T-helper 9 cell (primary cell): ENCODE data around the gene UNC79.
"Not testable (repeated sequence)": the region's sequence is repeated elsewhere in the genome, so short reads cannot be mapped to it uniquely, and the experiment has no call there.

Experiments used
- DNase-seq: peaks from one replicate; pipeline ENCODE4 v3.0.0-alpha.2; 2020

UNC79 gene

DNA sequence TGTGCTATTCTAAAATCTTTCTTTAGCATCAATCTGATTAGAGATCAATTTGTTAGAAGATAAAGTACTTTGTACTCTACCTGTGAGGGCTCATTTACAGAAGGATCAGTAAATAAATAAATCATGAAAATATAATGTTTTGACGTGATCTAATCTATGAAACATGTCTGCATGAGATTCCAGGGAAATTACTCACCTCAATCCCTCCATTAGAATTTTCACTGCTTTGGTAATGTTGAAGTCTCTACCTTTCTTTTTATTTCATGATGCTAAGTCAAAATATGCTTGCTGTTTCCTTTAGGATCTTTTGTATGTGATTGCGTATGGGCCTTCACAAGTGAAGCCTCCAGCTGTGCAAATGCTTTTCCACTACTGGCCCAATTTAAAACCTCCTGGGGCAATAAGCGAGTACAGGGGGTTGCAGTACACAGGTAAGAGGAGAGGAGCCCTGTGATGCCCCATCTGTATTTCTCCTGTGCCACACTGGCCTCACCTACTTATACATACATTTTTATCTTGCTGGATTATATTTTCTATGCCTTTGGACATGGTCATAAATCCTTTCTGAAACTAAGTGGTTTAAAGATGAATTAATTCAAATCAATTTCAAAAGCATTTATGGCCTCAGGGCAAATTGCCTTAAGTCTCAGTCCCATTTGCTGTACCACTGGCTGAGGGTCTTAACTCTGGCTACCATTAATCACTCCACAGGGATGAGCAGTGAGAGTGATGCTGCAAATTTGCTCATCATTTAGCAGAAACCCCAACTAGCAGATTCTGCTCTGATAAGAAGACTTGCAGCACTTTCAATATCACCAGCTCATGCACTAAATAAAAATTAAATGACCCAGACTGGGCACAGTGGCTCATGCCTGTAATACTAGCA is 66.4 kb downstream of the UNC79 start:
- DNase-seq, result no peak

DNA sequence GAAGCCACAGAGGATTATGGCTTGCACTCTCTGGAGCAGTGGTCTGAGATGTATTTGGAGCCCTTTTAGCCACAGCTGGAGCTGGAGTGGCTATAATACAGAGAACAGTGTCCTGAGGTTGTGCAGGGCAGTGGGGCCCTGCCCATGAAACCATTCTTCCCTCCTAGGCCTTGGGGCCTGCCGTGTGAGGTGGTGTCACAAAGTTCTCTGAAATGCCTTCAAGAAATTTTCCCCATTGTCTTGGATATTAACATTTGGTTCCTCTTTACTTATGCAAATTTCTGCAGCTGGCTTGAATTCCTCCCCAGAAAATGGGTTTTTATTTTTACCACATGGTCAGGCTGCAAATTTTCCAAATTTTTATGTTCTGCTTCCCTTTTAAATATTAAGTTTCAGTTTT is 79.3 kb downstream of the UNC79 start:
- DNase-seq, result no peak

- no peak for DNase-seq
These were observed 80.3 kb downstream of the UNC79 start for GRCh38 chr14:93511001-93511400.

GRCh38 chr14:93520053-93520607 is 89.4 kb downstream of the UNC79 start:
- DNase-seq, result no peak

- no peak for DNase-seq
These were observed 91.5 kb downstream of the UNC79 start for GRCh38 chr14:93522221-93522620.

DNA sequence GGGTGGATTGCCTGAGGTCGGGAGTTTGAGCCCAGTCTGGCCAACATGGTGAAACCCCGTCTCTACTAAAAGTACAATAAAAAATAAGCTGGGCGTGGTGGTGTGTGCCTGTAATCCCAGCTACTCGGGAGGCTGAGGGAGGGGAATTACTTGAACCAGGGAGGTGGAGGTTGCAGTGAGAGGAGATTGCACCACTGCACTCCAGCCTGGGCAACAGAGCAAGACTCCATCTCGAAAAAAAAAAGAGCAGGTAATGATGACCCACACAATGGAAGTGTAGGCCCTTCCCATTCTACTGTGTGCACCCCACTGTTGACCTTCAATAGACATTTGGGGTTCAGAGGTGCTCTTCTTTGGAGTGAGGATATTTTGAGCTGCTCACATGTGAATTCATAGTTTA is 94.5 kb downstream of the UNC79 start:
- DNase-seq, result not testable (repeated sequence)

GRCh38 chr14:93525696-93526451 is 95.1 kb downstream of the UNC79 start:
- DNase-seq, result no peak

DNA sequence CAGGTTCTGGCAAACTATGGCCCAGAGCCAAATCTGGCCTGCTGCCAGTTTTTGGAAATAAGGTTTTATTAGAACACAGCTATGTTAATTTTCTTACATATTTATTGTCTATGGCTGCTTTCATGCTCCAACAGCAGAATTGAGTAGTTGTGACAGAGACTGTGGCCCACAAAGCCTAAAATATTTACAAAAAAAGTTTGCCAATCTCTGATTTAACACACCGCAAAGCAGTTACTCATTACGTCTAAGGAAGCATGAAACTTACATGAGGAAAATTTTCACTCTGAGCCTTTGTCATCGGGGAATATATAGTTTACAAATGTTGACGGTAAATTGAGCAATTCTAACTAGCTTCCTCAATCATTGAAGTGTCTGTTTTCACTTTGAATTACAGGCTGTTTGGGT is 96.5 kb downstream of the UNC79 start:
- DNase-seq, result no peak

GRCh38 chr14:93528884-93529558 is 98.3 kb downstream of the UNC79 start:
- DNase-seq, result no peak

DNA sequence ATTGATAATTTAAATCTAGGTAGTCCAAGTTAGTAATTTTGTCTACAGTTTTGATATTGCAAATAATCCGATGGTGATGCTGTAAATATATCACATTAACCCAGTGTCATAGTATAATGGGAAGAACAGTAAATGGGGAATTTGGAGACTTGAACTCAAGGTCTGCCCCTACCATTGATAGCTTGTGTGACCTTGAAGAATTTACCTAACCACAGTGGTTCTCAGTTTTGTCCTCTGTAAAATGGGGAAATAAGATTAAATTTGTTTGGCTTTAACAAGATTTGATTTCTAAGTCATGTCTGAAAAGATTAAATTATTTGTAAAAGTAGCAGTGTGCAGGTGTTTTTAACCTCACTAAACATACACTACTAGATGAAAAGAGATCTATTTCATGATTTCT is 100.9 kb downstream of the UNC79 start:
- DNase-seq, result no peak

GRCh38 chr14:93532541-93532940 is 101.8 kb downstream of the UNC79 start:
- no peak for DNase-seq

- no peak for DNase-seq
These were observed 102.7 kb downstream of the UNC79 start for GRCh38 chr14:93533437-93533836.

DNA sequence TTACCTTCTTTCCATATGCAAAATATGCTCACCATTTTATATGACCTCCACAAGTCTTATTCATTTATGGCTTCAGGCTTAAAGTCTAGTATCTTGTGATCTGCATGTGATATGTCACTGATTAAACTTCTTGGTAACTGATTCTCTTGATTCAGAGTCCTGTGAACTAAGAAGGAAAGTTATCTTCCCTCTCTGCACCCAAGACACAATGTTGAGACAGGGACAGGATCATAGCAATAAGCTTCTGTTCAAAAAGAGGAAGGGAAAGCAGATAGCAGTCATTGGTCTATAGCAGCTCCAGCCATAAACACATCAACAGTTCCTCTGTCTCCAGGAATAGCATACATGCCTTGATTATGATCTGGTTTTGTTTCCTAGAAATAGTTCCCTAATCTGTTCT is 103.1 kb downstream of the UNC79 start:
- no peak for DNase-seq

DNA sequence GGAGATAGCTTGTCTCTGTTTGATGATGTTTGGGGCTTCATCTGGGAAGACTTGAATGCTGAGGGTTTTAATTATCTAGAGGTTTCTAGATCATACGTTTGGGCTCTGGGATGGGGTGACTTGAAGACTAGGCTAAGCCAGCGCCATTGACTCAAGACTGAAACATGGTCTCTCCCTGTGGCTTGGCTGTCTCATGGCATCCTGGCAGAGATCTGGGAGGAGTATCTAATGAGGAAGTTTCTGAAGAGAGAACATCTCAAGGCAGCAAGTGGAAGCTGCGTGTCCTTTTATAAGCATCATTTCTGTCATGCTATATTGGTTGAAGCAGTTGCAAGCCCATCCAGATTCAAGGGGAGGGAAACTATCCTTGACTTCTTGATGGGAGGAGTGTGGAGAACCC is 104.8 kb downstream of the UNC79 start:
- DNase-seq, result no peak

- DNase-seq, result no peak
These were observed 106.2 kb downstream of the UNC79 start for GRCh38 chr14:93536945-93537344.

DNA sequence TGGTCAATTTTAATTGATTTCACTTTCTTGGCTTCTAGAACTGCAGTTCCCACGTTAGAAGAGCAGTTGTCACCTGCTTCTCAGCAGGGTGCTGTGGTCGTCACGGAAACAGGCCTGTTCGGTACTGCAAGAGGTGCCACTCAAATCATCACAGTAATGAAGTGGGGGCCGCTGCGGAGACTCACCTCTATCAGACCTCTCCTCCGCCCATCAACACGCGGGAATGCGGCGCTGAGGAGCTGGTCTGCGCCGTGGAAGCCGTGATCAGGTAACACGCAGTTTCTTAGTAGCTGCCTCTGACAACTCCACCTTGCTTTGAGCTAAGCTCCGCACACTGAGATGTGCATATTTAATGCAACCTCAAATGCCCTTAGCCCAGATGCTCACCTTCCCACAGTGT is 107.2 kb downstream of the UNC79 start:
- no peak for DNase-seq

DNA sequence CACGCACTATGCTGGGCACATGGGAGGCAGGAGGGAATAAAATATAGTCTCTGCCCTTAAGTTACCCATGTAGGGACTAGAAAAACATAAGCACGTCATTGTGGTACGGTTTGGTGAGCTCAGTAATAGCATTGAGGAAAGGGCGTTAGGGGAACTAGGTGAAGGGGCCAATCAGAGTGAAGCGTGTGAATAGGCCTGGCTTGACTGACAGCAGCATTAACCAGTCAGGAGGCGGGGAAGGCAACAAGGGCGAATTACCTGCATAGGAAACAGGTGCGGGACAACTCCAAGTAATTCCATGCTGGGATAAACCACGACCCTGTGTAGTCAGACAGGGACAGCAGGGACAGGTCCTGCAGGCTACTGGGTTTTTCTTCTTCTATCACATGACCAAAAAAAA is 107.7 kb downstream of the UNC79 start:
- no peak for DNase-seq

DNA sequence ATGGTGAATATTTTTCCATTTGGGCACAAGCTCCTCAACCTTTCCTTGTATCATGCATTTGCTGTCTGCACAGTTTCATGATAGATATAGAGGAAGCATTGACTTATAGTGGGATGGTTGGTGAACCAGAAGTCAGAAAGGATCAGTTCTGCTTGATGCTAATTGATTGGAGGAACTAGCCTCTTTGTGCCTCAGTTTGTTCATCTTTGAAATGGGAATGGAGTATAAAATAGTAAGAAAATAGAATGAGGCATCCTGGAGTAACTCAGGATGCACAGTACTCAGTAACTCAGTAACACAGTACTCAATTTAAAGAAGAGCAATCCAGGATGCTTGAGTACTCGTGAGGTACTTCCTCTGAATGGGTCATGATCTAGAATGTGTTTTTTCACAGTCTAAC is 109.5 kb downstream of the UNC79 start:
- DNase-seq, result no peak

- no peak for DNase-seq
These were observed 113.0 kb downstream of the UNC79 start for GRCh38 chr14:93543766-93544165.

- no peak for DNase-seq
These were observed 113.5 kb downstream of the UNC79 start for GRCh38 chr14:93544212-93544611.

DNA sequence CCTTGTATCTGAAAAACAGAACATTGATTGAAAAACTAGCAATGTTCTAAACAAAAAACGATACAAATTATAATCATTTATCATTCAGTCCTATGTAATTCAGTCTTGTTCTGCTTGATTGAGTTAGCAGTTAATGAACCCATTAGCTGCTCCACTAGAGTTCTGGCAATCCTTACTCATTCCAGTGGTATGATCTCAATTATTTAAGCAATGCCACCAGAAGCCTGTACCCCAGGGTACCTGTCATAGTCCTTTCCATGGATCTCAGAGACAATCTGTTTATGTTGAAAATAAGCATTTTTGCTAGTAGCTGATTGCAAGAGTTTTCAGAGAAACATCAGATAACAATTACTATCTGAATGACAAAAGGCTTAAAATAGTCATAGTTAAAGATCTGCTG is 115.9 kb downstream of the UNC79 start:
- DNase-seq, result no peak

DNA sequence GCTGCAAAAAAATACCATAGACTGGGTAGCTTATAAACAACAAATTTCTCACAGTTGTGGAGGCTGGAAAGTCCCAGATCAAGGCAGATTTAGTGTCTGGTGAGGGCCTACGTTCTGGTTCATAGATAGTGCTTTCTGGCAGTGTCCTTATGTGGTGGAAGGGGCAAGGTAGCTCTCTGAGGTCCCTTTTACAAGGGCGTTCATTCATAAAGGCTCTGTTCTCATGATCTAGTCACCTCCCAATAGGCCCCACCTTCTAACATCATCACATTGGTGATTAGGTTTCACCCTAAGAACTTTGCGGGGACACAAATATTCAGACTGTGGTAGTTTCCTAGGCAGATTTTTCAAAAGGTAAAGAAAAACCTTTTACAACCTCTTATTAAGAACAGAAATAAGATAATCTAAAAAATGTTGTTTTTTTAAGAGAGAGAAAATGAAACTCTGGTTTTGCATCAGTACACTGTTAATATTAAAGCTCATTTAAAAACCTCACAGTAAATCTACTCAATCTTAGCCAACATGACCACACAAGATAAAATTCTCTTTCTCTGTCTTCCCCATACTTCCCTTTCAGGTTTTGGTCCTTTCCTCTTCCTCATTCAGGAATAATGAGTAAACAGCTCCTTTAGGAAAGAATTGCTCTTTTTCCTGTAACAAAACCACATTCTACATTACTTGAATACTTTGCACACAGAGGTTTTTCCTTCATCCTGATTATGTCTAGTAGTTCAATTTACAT is 117.5 kb downstream of the UNC79 start:
- DNase-seq, result no peak

- no peak for DNase-seq
These were observed 118.9 kb downstream of the UNC79 start for GRCh38 chr14:93549595-93549994.
